Stomach (tissue), 9 donors: Measurements from ENCODE around the gene LCN1. TPM values are rescaled to one million over a fixed set of nuclear protein-coding genes. Genes with fewer than 3 reads are reported as not detected.

ENCODE experiments used
- DNase-seq, 2 donors: peaks; one replicate each; pipeline versions ENCODE4 v3.0.0 to v3.0.0-alpha.2; 2013 to 2019
- H3K27ac ChIP-seq, 5 donors: fragments of 200-600 bp in 4 of 5; sonication (generic) in 4 of 5; one replicate each; pipeline ENCODE4 v1.5.1; 2013 to 2019; ENCODE audit warnings: mild to moderate bottlenecking in 1 of 5, moderate library complexity in 1 of 5
- H3K27me3 ChIP-seq, 3 donors: fragments of 200-600 bp; sonication (generic); one replicate each; pipeline ENCODE4 v1.5.1; 2017 to 2019; ENCODE audit warnings: mixed run types in 1 of 3
- H3K36me3 ChIP-seq, 4 donors: fragments of 200-600 bp; sonication (generic); 1 replicate in 3 of 4; 2 replicates in 1 of 4; pipeline ENCODE4 v1.5.1; 2016 to 2019
- H3K4me1 ChIP-seq, 4 donors: fragments of 200-600 bp; sonication (generic); one replicate each; pipeline ENCODE4 v1.5.1; 2016 to 2019
- H3K4me3 ChIP-seq, 4 donors: fragments of 200-600 bp; sonication (generic) in 3 of 4; one replicate each; pipeline ENCODE4 v1.5.1; 2016 to 2019; ENCODE audit warnings: mild to moderate bottlenecking in 1 of 4
- H3K9me3 ChIP-seq, 4 donors: fragments of 200-600 bp; sonication (generic); one replicate each; pipeline ENCODE4 v1.5.1; 2016 to 2019
- EP300 ChIP-seq: sonication (generic); formaldehyde crosslinking; IDR thresholded peaks from one replicate; pipeline ENCODE4 v1.6.1; 2017; ENCODE audit warnings: antibody characterized with exemption
- POLR2A ChIP-seq, 4 donors: fragments of 450-650 bp; IDR thresholded peaks; one replicate each; pipeline ENCODE4 v1.6.1; 2016; ENCODE audit warnings: antibody characterized with exemption in 4 of 4, control low read depth in 2 of 4, mild to moderate bottlenecking in 1 of 4, moderate library complexity in 1 of 4
- POLR2AphosphoS5 ChIP-seq, 3 donors: sonication (generic); formaldehyde crosslinking; IDR thresholded peaks; one replicate each; pipeline ENCODE4 v1.6.1; 2016; ENCODE audit warnings: antibody characterized with exemption in 3 of 3
- WGBS, 5 donors: extraction: QIAGEN DNeasy Blood & Tissue Kit in 3 of 5; methylation state at CpG; one replicate each; pipeline versions ENCODE4 v1.1.5 to v1.1.7; 2013 to 2018; 5-methylcytosine and 5-hydroxymethylcytosine counted together
- intact Hi-C: fragments of 100-400 bp; cut with DNase I; formaldehyde crosslinking; loops from one replicate; pipeline ENCODE4 v1.15.1; 2023; ENCODE audit warnings: low total_unique reads
- polyA plus RNA-seq, 3 donors: library from polyadenylated mRNA; stranded (reverse); fragments of 200-250 nt; gene quantifications; one replicate each; pipeline ENCODE4 v1.2.3, GENCODE V29; 2013
- total RNA-seq, 5 donors: library from RNA; depleted of rRNA; stranded (reverse); fragments of >200 nt; gene quantifications; one replicate each; pipeline versions ENCODE4 v1.1.0 to v1.2.3, GENCODE V29; 2014 to 2016
- TF ChIP-seq, protein P1 (sequence below), 7 experiments: fragments of 450-650 bp in 4 of 7; fragments of 200-600 bp in 3 of 7; sonication (generic) in 3 of 7; IDR thresholded peaks; one replicate each; pipeline ENCODE4 v1.5.1; 2016 to 2019; ENCODE audit warnings: antibody characterized with exemption in 7 of 7, control low read depth in 2 of 7, mild to moderate bottlenecking in 1 of 7
- donor health status: healthy with polysubstance abuse.
- donor health status: Bipolar disorder and iron deficiency.
- donor health status: healthy.

LCN1 gene
- total and polyA plus RNA-seq, 8 donors: not detected

- H3K4me3 ChIP-seq: no peak overlapping the region
- no peaks in the 10 kb centered on the region for H3K4me1 ChIP-seq
- no peak for DNase-seq
- peaks cover 0 to 15% (median 0%) of the 10 kb centered on the region in 3 donors for H3K27me3 ChIP-seq
- intact Hi-C loops: no loop called here
- no peak overlapping the region for H3K27ac ChIP-seq
- no peaks in the 10 kb centered on the region for H3K9me3 ChIP-seq
- 66 to 85% (median 77%) methylated on average over 7 to 19 of the region's 19 CpGs for WGBS, 5 donors
- TF ChIP-seq POLR2AphosphoS5 (IDR thresholded peaks at IDR 0.05) (no peak), EP300 (no peak), POLR2A (IDR thresholded peaks at IDR 0.05) (no peak)
- TF ChIP-seq, protein P1, sequence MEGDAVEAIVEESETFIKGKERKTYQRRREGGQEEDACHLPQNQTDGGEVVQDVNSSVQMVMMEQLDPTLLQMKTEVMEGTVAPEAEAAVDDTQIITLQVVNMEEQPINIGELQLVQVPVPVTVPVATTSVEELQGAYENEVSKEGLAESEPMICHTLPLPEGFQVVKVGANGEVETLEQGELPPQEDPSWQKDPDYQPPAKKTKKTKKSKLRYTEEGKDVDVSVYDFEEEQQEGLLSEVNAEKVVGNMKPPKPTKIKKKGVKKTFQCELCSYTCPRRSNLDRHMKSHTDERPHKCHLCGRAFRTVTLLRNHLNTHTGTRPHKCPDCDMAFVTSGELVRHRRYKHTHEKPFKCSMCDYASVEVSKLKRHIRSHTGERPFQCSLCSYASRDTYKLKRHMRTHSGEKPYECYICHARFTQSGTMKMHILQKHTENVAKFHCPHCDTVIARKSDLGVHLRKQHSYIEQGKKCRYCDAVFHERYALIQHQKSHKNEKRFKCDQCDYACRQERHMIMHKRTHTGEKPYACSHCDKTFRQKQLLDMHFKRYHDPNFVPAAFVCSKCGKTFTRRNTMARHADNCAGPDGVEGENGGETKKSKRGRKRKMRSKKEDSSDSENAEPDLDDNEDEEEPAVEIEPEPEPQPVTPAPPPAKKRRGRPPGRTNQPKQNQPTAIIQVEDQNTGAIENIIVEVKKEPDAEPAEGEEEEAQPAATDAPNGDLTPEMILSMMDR (IDR thresholded peaks at IDR 0.05): no peak
- no peaks in the 10 kb centered on the region for H3K36me3 ChIP-seq
These were observed 31.5 kb downstream of the LCN1 start for GRCh38 chr9:135552698-135553171.

GRCh38 chr9:135554718-135555117 is 33.5 kb downstream of the LCN1 start:
- TF ChIP-seq POLR2AphosphoS5 (IDR thresholded peaks at IDR 0.05): no peak
- no peak for TF ChIP-seq POLR2A (IDR thresholded peaks at IDR 0.05)
- TF ChIP-seq, protein P1 (IDR thresholded peaks at IDR 0.05): no peak
- no peak for TF ChIP-seq EP300
- H3K4me3 ChIP-seq: no peak overlapping the region
- H3K36me3 ChIP-seq: no peaks in the 10 kb centered on the region
- no peak for DNase-seq
- intact Hi-C loops: no loop called here
- H3K4me1 ChIP-seq: no peaks in the 10 kb centered on the region
- no peaks in the 10 kb centered on the region for H3K9me3 ChIP-seq
- H3K27me3 ChIP-seq: peaks cover 0 to 13% (median 0%) of the 10 kb centered on the region in 3 donors
- 46 to 71% (median 64%) methylated on average over 4 of the region's 4 CpGs for WGBS, 5 donors
- H3K27ac ChIP-seq: no peak overlapping the region

DNA sequence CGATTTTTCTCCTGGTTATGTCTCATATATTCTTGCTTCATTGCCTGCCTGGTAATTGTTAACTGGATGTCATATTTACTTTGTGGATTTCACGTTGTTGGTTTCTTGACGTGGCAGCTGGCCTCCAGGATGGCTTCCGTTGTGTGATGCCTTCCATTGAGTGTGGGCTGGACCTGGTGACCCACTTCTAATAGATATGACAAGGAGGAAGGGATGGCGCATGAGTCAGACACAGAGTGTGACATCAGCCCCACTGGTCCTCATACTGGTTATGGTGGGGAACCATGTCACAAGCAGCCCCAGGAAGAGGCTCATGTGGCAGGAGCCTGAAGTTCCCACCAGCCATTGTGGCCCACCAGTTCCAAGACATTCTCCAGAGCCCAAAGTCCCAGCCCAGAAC is 34.0 kb downstream of the LCN1 start:
- Histone ChIP-seq H3K27me3 (peaks cover 0 to 13% (median 0%) of the 10 kb centered on the region in 3 donors), H3K36me3 (no peaks in the 10 kb centered on the region), H3K4me3 (no peak overlapping the region), H3K4me1 (no peaks in the 10 kb centered on the region), H3K27ac (no peak overlapping the region), H3K9me3 (no peaks in the 10 kb centered on the region)
- intact Hi-C loops: no loop called here
- DNase-seq: no peak
- TF ChIP-seq, protein P1 (IDR thresholded peaks at IDR 0.05): no peak
- TF ChIP-seq EP300 (no peak), POLR2A (IDR thresholded peaks at IDR 0.05) (no peak), POLR2AphosphoS5 (IDR thresholded peaks at IDR 0.05) (no peak)
- 56 to 75% (median 66%) methylated on average over 5 of the region's 5 CpGs for WGBS, 5 donors

GRCh38 chr9:135555910-135556309 is 34.7 kb downstream of the LCN1 start:
- H3K9me3 ChIP-seq: no peaks in the 10 kb centered on the region
- no peak overlapping the region for H3K27ac ChIP-seq
- no peak for DNase-seq
- no peak overlapping the region for H3K4me3 ChIP-seq
- no peak for TF ChIP-seq EP300
- no peak for TF ChIP-seq POLR2A (IDR thresholded peaks at IDR 0.05)
- TF ChIP-seq, protein P1 (IDR thresholded peaks at IDR 0.05): no peak
- TF ChIP-seq POLR2AphosphoS5 (IDR thresholded peaks at IDR 0.05): no peak
- intact Hi-C loops: no loop called here
- no peaks in the 10 kb centered on the region for H3K4me1 ChIP-seq
- 68 to 74% (median 71%) methylated on average over 16 of the region's 16 CpGs for WGBS, 5 donors
- no peaks in the 10 kb centered on the region for H3K36me3 ChIP-seq
- peaks cover 0 to 14% (median 0%) of the 10 kb centered on the region in 3 donors for H3K27me3 ChIP-seq
